ENCODE data around the gene CHTF18. TPM values are rescaled to one million over a fixed set of nuclear protein-coding genes. Genes with fewer than 3 reads are reported as not detected.

The CHTF18 gene
- polyA plus RNA-seq, 3 donors = 0.57 to 13.8 (median 2.2) TPM

DNA sequence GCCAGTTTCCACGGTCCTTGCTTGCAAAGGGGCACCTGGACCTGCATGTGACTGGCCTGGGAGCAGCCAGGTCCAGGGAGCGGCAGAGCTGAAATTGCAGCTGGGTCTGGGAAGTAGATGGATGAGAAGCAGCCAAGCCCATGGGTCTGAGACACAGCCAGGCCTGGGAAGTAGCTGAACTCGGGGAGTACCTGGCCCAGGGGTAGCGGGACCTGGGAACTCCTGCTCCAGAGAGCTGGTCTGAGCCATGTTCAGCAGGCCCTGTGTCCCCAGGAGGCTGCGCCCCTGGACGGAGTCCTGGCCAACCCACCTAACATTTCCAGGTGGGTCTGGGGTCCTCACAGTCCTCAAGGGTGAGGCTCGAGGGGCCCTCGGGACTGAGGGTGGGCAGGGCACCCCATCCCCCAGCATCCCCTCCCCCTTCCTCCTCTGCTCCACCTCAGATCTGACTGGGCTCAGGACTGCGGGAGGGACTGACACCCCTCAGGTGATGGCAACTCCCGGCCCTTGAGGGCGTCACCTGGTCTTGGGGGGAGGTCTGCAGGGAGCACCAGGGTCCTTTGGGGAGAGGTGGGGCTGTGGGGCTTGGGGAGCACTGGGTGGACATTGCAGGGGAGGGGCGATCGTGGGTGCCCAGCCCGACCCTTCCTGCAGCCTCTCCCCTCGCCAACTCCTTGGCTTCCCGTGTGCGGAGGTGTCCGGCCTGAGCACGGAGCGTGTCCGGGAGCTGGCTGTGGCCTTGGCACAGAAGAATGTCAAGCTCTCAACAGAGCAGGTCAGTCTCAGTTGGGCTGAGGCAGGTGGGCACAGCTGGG is 24.8 kb upstream of the CHTF18 start:
- H4K20me1 ChIP-seq (ENCODE audit: insufficient read depth, low read length) = no peaks in the 10 kb centered on the region
- H3K4me2 ChIP-seq (replicated peaks; ENCODE audit: extremely low read depth, low read length, poor library complexity, severe bottlenecking) = no peak overlapping the region
- H2AFZ ChIP-seq (ENCODE audit: insufficient read depth, low read depth, low read length, poor library complexity, severe bottlenecking) = no peak overlapping the region
- Mint-ChIP-seq H3K36me3 (no peaks in the 10 kb centered on the region), H3K4me1 (no peaks in the 10 kb centered on the region), H3K27me3 (ENCODE audit: low read depth in 3 of 3) (peaks cover 0 to 6% (median 1%) of the 10 kb centered on the region in 3 donors), H3K4me3 (no peak overlapping the region), H3K9me3 (no peaks in the 10 kb centered on the region), H3K27ac (no peak overlapping the region)
- no peaks in the 10 kb centered on the region for H3K36me3 ChIP-seq (replicated peaks in 1 of 2; ENCODE audit: control insufficient read depth in 1 of 2, insufficient read depth in 2 of 2, low read length in 2 of 2)
- WGBS (ENCODE audit: insufficient coverage) = 96% methylated on average over 16 of the region's 21 CpGs
- H3K79me2 ChIP-seq (ENCODE audit: insufficient read depth, low read length) = no peaks in the 10 kb centered on the region
- H3K9me3 ChIP-seq (replicated peaks in 1 of 2; ENCODE audit: control insufficient read depth in 1 of 2, insufficient read depth in 1 of 2, low read length in 2 of 2) = no peaks in the 10 kb centered on the region
- no peaks in the 10 kb centered on the region for H3K27me3 ChIP-seq (ENCODE audit: control insufficient read depth in 2 of 2, insufficient read depth in 2 of 2, low read length in 2 of 2)
- no peak overlapping the region for H3K27ac ChIP-seq (ENCODE audit: low read depth in 1 of 2, low read length in 2 of 2)
- no peaks in the 10 kb centered on the region for H3K4me1 ChIP-seq (ENCODE audit: control insufficient read depth in 1 of 2, insufficient read depth in 2 of 2, low read length in 2 of 2)
- no peak for DNase-seq
- H3K4me3 ChIP-seq (replicated peaks in 1 of 3; ENCODE audit: low read depth in 2 of 3, low read length in 3 of 3) = no peak overlapping the region
- no peak overlapping the region for H3K9ac ChIP-seq (ENCODE audit: insufficient read depth, low read length, poor library complexity, severe bottlenecking)
- intact Hi-C loops (cut with micrococcal nuclease) = no loop called here
- TF ChIP-seq, protein P1, sequence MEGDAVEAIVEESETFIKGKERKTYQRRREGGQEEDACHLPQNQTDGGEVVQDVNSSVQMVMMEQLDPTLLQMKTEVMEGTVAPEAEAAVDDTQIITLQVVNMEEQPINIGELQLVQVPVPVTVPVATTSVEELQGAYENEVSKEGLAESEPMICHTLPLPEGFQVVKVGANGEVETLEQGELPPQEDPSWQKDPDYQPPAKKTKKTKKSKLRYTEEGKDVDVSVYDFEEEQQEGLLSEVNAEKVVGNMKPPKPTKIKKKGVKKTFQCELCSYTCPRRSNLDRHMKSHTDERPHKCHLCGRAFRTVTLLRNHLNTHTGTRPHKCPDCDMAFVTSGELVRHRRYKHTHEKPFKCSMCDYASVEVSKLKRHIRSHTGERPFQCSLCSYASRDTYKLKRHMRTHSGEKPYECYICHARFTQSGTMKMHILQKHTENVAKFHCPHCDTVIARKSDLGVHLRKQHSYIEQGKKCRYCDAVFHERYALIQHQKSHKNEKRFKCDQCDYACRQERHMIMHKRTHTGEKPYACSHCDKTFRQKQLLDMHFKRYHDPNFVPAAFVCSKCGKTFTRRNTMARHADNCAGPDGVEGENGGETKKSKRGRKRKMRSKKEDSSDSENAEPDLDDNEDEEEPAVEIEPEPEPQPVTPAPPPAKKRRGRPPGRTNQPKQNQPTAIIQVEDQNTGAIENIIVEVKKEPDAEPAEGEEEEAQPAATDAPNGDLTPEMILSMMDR (IDR thresholded peaks at IDR 0.05) = no peak

DNA sequence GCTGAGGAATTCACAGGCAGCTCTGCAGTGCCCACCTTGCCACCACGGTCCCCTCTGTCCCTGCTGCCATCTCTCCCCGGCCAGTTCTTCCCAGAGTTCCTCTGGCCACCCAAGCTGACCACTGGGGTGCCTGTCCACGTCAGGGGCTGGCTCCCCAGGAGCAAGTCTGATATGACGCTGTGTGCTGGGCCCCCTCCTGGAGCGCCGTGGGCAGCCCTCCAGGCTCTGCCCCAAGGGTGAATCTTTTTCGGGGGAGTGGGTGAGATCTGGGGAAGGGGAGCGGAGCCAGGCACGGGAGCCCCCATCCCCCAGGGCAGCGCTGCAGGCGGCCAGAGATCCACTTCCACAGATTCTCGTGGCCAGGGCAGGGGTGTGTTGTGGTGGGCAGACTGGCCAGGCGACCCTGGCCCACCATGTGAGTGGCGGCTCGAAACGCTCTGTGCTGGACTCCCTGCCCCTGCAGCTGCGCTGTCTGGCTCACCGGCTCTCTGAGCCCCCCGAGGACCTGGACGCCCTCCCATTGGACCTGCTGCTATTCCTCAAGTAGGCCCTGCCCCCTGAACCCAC is 24.2 kb upstream of the CHTF18 start:
- no peaks in the 10 kb centered on the region for H4K20me1 ChIP-seq (ENCODE audit: insufficient read depth, low read length)
- H3K4me2 ChIP-seq (replicated peaks; ENCODE audit: extremely low read depth, low read length, poor library complexity, severe bottlenecking) = no peak overlapping the region
- H3K36me3 ChIP-seq (replicated peaks in 1 of 2; ENCODE audit: control insufficient read depth in 1 of 2, insufficient read depth in 2 of 2, low read length in 2 of 2) = no peaks in the 10 kb centered on the region
- no peaks in the 10 kb centered on the region for H3K9me3 Mint-ChIP-seq
- H3K4me3 ChIP-seq (replicated peaks in 1 of 3; ENCODE audit: low read depth in 2 of 3, low read length in 3 of 3) = no peak overlapping the region
- no peak overlapping the region for H3K27ac ChIP-seq (ENCODE audit: low read depth in 1 of 2, low read length in 2 of 2)
- peaks cover 0 to 2% of the 10 kb centered on the region in 2 donors for H3K27me3 ChIP-seq (ENCODE audit: control insufficient read depth in 2 of 2, insufficient read depth in 2 of 2, low read length in 2 of 2)
- TF ChIP-seq, protein P1 (IDR thresholded peaks at IDR 0.05) = no peak
- 87% methylated on average over 8 of the region's 20 CpGs for WGBS (ENCODE audit: insufficient coverage)
- H3K4me3 Mint-ChIP-seq = no peak overlapping the region
- H3K9ac ChIP-seq (ENCODE audit: insufficient read depth, low read length, poor library complexity, severe bottlenecking) = no peak overlapping the region
- no peaks in the 10 kb centered on the region for H3K9me3 ChIP-seq (replicated peaks in 1 of 2; ENCODE audit: control insufficient read depth in 1 of 2, insufficient read depth in 1 of 2, low read length in 2 of 2)
- H3K27ac Mint-ChIP-seq = no peak overlapping the region
- H3K36me3 Mint-ChIP-seq = no peaks in the 10 kb centered on the region
- intact Hi-C loops (cut with micrococcal nuclease) = no loop called here
- H3K27me3 Mint-ChIP-seq (ENCODE audit: low read depth in 3 of 3) = peaks cover 0 to 10% (median 1%) of the 10 kb centered on the region in 3 donors
- no peaks in the 10 kb centered on the region for H3K79me2 ChIP-seq (ENCODE audit: insufficient read depth, low read length)
- no peak overlapping the region for H2AFZ ChIP-seq (ENCODE audit: insufficient read depth, low read depth, low read length, poor library complexity, severe bottlenecking)
- H3K4me1 ChIP-seq (ENCODE audit: control insufficient read depth in 1 of 2, insufficient read depth in 2 of 2, low read length in 2 of 2) = no peaks in the 10 kb centered on the region
- no peaks in the 10 kb centered on the region for H3K4me1 Mint-ChIP-seq
- DNase-seq = no peak
